ENCODE results near the gene RNLS. TPM values are rescaled to one million over a fixed set of nuclear protein-coding genes. Genes with fewer than 3 reads are reported as not detected.

RNLS gene
- total RNA-seq, 1 experiment from 2014 or later: 8.1 TPM

- ChIA-PET CTCF (no interaction called here), POLR2A (ENCODE audit: low non-redundant PET) (no interaction called here)
- Histone ChIP-seq H3K27me3 (replicated peaks; ENCODE audit: insufficient read depth, low read depth, low read length, poor library complexity) (no peaks in the 10 kb centered on the region), H3K36me3 (ENCODE audit: insufficient read depth, low read length, poor library complexity, severe bottlenecking) (no peaks in the 10 kb centered on the region), H3K4me1 (ENCODE audit: insufficient read depth, low read length, poor library complexity, severe bottlenecking) (no peaks in the 10 kb centered on the region), H3K27ac (ENCODE audit: low read depth, low read length, poor library complexity, severe bottlenecking) (no peak overlapping the region), H3K4me3 (ENCODE audit: low read depth, low read length, poor library complexity, severe bottlenecking) (no peak overlapping the region), H3K9me3 (ENCODE audit: low read depth, low read length, poor library complexity, severe bottlenecking) (no peaks in the 10 kb centered on the region)
- BruUV-seq (replicated peaks): no TSS peak
- TF ChIP-seq EZH2 (IDR thresholded peaks at IDR 0.05; ENCODE audit: borderline replicate concordance, low read depth, low read length, poor library complexity, severe bottlenecking) (no peak), CTCF (conservative IDR thresholded peaks at IDR 0.05; ENCODE audit: low read depth, low read length) (no peak)
- no peak for DNase-seq (ENCODE audit: low spot score)
- intact Hi-C loops (cut with micrococcal nuclease; ENCODE audit: unreplicated experiment): no loop called here
These were observed 42.8 kb downstream of the RNLS start for GRCh38 chr10:88540351-88540750.

GRCh38 chr10:88538048-88538447 is 45.1 kb downstream of the RNLS start:
- Histone ChIP-seq H3K36me3 (ENCODE audit: insufficient read depth, low read length, poor library complexity, severe bottlenecking) (no peaks in the 10 kb centered on the region), H3K27me3 (replicated peaks; ENCODE audit: insufficient read depth, low read depth, low read length, poor library complexity) (no peaks in the 10 kb centered on the region), H3K4me3 (ENCODE audit: low read depth, low read length, poor library complexity, severe bottlenecking) (no peak overlapping the region), H3K9me3 (ENCODE audit: low read depth, low read length, poor library complexity, severe bottlenecking) (no peaks in the 10 kb centered on the region), H3K27ac (ENCODE audit: low read depth, low read length, poor library complexity, severe bottlenecking) (no peak overlapping the region), H3K4me1 (ENCODE audit: insufficient read depth, low read length, poor library complexity, severe bottlenecking) (no peaks in the 10 kb centered on the region)
- CTCF ChIA-PET: no interaction called here
- no TSS peak for BruUV-seq (replicated peaks)
- POLR2A ChIA-PET (ENCODE audit: low non-redundant PET): no interaction called here
- no peak for DNase-seq (ENCODE audit: low spot score)
- TF ChIP-seq EZH2 (IDR thresholded peaks at IDR 0.05; ENCODE audit: borderline replicate concordance, low read depth, low read length, poor library complexity, severe bottlenecking) (no peak), CTCF (conservative IDR thresholded peaks at IDR 0.05; ENCODE audit: low read depth, low read length) (no peak)
- intact Hi-C loops (cut with micrococcal nuclease; ENCODE audit: unreplicated experiment): no loop called here

- H3K9me3 ChIP-seq (ENCODE audit: low read depth, low read length, poor library complexity, severe bottlenecking): no peaks in the 10 kb centered on the region
- intact Hi-C loops (cut with micrococcal nuclease; ENCODE audit: unreplicated experiment): no loop called here
- CTCF ChIA-PET: no interaction called here
- POLR2A ChIA-PET (ENCODE audit: low non-redundant PET): no interaction called here
- no peaks in the 10 kb centered on the region for H3K27me3 ChIP-seq (replicated peaks; ENCODE audit: insufficient read depth, low read depth, low read length, poor library complexity)
- H3K36me3 ChIP-seq (ENCODE audit: insufficient read depth, low read length, poor library complexity, severe bottlenecking): no peaks in the 10 kb centered on the region
- DNase-seq (ENCODE audit: low spot score): no peak
- no peak for TF ChIP-seq CTCF (conservative IDR thresholded peaks at IDR 0.05; ENCODE audit: low read depth, low read length)
- H3K4me1 ChIP-seq (ENCODE audit: insufficient read depth, low read length, poor library complexity, severe bottlenecking): no peaks in the 10 kb centered on the region
- no TSS peak for BruUV-seq (replicated peaks)
- H3K4me3 ChIP-seq (ENCODE audit: low read depth, low read length, poor library complexity, severe bottlenecking): no peak overlapping the region
- no peak overlapping the region for H3K27ac ChIP-seq (ENCODE audit: low read depth, low read length, poor library complexity, severe bottlenecking)
These were observed 45.8 kb downstream of the RNLS start for GRCh38 chr10:88537322-88537721.

Measured in A673 (cell line).